D721Med (cell line): ENCODE results near the gene WNT1.
A peak's percentile ranks its signal among the peaks of the same experiment; 100 is the strongest.

Experiments
- DNase-seq: peaks from one replicate; pipeline ENCODE4 v3.0.0; 2011; ENCODE audit warnings: low spot score; ENCODE audit not compliant: insufficient read length
- FAIRE-seq: peaks from 2 replicates; lab custom pipeline; 2011; peaks lifted over from hg19 to GRCh38; lab: Jason Lieb, UNC
- CTCF ChIP-seq: IDR thresholded peaks from 2 replicates; pipeline ENCODE4 v1.5.1; 2012; ENCODE audit warnings: mild to moderate bottlenecking, control low read depth; ENCODE audit not compliant: insufficient read depth; ENCODE audit errors: missing control alignments

Gene WNT1

GRCh38 chr12:49010092-49010668 lies 32.1 kb downstream of the WNT1 start:
- DNase-seq, result no peak
- no peak for TF ChIP-seq CTCF
- no peak for FAIRE-seq

GRCh38 chr12:49012739-49013138 lies 34.6 kb downstream of the WNT1 start:
- DNase-seq (no peak), FAIRE-seq (no peak)
- TF ChIP-seq CTCF, result no peak

GRCh38 chr12:49013428-49013827 lies 35.3 kb downstream of the WNT1 start:
- FAIRE-seq (no peak), DNase-seq (no peak)
- TF ChIP-seq CTCF, result no peak

- DNase-seq (no peak), FAIRE-seq (no peak)
- peak; percentile 42 for TF ChIP-seq CTCF
Measured at GRCh38 chr12:49014547-49014946, 36.4 kb downstream of the WNT1 start.

GRCh38 chr12:49015196-49015595 lies 37.1 kb downstream of the WNT1 start:
- FAIRE-seq (no peak), DNase-seq (no peak)
- TF ChIP-seq CTCF, result no peak

GRCh38 chr12:49017891-49018260 lies 39.8 kb downstream of the WNT1 start:
- DNase-seq (peak; percentile 10), FAIRE-seq (no peak)
- TF ChIP-seq CTCF, result no peak

GRCh38 chr12:49018261-49019119 lies 40.4 kb downstream of the WNT1 start, which contains the start of gene PRKAG1:
Gene PRKAG1, minus strand, starts transcription at chr12:49018776. Its CDS starts 36 bp downstream, at chr12:49018740.
- peak; percentile 92 for DNase-seq
- peak; percentile 51 for TF ChIP-seq CTCF
- FAIRE-seq, result no peak
